GM18505 (cell line): ENCODE data around the gene VWA5B2.
A peak's percentile ranks its signal among the peaks of the same experiment; 100 is the strongest.

Source experiments
- ATAC-seq: cut with Tn5 transposase; IDR thresholded peaks from one replicate; pipeline ENCODE4 v1.9.1; 2021; ENCODE audit not compliant: unreplicated experiment
- POLR2A ChIP-seq: IDR thresholded peaks from 4 replicates; pipeline ENCODE4 v1.6.1; 2011; ENCODE audit warnings: borderline replicate concordance; ENCODE audit not compliant: insufficient read depth, insufficient read length; ENCODE audit errors: extremely low read depth

The VWA5B2 gene

DNA sequence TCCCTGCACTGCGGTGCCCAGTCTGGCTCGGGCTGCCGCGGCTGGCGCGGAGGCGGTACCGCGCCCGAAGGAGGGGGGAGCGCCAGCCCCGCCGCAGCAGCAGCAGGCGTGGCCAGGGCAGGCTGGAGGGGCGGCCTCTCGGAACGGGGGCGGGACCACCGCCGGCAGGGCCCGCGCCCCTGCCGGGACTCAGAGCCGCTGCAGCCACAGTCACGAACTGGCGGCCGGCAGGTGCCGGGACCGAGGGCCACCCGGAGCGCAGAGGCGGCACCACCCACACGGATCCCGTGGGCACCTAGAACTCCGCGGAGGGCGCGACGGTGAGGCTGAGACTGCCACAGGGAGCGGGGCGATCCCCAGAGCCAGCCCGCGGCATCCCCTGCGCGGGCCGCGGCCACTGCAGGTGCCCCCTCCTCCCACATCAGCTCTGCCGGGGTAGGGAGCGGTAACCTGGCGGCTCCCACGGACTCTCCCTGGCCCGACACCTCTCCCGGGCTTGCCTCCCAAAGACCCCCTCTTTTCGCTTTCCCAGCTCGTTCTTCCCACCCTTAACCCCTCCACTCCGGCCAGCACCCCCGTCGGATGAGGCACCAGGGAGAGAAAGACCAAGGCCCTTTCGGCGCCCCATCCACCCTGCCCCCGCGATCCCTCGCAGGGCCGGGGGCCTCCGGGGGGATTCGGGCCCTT, at the start of gene VWA5B2:
TSS of gene VWA5B2 (plus strand) at position 192 of the 687 bp plus-strand sequence. CDS start 944 bp downstream, outside the sequence.
- peak; percentile 74 for ATAC-seq
- no peak for TF ChIP-seq POLR2A

DNA sequence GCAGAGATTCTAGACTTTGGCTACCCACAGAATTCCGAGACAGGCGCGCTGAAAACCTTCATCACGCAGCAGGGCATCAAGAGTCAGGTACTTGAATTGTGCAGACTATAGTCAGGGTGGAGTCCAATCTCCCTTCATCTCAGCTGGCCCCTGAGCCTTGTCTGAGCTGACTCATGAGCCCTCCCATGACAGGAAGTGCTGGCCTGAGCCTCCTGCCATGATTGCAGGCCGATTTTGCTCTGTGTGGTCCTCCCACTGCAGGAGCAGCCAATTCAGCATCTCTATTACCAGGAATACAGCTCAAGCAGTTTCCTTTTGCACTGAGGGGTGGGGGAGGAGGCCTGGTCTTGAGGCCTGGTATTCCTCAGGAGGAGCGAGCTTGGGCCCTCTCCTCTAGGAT, 49.2 kb upstream of the VWA5B2 start:
- no peak for ATAC-seq
- TF ChIP-seq POLR2A, result no peak

DNA sequence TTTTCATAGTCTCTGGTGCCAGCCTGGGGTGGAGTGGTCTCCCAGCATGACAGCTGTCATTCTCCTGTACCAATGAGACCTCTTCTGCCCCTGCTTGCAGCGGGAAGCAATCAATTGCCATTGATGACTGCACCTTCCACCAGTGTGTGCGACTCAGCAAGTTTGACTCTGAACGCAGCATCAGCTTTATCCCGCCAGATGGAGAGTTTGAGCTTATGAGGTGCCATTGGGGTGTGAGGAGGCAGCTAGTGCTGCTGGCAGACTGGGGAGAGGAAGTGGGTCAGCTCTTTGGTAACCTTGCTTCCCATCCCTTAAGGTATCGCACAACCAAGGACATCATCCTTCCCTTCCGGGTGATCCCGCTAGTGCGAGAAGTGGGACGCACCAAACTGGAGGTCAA, 47.8 kb upstream of the VWA5B2 start:
- TF ChIP-seq POLR2A, result no peak
- no peak for ATAC-seq

DNA sequence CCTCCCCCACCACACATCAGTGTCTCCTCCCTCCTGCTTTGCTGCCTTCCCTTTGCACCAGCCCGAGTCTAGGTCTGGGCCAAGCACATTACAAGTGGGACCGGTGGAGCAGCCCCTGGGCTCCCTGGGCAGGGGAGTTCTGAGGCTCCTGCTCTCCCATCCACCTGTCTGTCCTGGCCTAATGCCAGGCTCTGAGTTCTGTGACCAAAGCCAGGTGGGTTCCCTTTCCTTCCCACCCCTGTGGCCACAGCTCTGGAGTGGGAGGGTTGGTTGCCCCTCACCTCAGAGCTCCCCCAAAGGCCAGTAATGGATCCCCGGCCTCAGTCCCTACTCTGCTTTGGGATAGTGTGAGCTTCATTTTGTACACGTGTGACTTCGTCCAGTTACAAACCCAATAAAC, 45.7 kb upstream of the VWA5B2 start:
- ATAC-seq, result no peak
- TF ChIP-seq POLR2A, result no peak

DNA sequence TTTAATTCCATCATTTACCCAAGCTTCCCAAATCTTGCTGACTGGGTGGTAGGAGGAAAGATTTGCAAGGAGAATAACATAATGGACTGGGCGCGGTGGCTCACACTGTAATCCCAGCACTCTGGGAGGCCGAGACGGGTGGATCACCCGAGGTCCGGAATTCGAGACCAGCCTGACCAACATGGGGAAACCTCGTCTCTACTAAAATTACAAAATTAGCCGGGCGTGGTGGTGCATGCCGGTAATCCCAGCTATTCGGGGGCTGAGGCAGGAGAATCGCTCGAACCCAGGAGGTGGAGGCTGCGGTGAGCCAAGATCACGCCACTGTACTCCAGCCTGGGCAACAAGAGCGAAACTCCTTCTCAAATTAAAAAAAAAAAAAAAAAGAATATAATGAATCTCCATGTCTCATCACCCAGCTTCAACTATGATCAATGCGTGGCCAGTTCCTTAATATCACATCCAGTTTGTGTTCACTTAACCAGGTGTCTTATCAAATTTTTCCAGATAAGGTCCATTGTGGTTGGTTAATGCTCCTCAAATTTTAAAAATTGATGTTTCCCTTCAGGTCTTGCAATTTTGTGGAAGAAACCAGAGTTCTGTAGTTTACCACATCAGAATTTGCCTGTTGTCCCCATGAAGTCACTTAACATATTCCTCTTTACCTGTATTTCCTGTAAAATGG, 44.7 kb upstream of the VWA5B2 start:
- ATAC-seq, result no peak

DNA sequence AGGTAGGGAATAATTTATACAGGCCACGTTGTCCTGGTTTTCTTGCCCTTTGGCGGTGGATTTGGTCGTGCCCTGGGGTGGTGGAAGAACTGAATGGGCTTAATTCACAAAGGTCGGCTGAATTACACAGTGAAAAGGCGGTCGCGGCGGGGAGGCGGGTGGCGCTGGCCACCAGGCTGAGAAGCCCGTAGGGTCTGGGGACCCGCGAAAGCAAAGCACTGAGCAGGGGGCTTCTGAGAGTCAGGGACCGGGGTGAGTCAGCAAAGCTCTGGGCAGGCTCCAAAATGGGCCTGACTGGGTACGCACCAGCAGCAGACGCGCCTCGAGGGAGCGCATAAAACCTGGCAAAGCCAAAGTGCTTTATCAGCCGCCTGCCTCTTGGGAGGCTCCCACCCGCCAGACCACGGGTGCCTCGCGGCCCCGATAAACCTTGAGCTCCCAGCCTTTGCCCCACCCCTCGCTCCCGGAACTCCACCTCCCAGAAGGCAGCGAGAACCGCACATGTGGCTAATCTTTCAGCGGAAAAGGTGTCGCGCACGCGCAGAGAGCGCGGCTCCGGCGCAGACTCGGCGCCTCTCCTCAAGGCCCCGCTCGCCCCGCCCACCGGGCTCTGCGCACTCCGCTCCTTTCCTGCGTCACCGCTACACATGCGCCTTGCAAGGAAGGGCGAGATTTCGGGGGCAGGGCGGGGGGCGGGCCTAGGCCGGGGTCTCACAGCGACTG, 43.8 kb upstream of the VWA5B2 start:
- ATAC-seq, result peak; percentile 90
- TF ChIP-seq POLR2A, result peak; percentile 66

More for the DNA sequence above, 44.7 kb upstream of the VWA5B2 start:
- no peak for TF ChIP-seq POLR2A

DNA sequence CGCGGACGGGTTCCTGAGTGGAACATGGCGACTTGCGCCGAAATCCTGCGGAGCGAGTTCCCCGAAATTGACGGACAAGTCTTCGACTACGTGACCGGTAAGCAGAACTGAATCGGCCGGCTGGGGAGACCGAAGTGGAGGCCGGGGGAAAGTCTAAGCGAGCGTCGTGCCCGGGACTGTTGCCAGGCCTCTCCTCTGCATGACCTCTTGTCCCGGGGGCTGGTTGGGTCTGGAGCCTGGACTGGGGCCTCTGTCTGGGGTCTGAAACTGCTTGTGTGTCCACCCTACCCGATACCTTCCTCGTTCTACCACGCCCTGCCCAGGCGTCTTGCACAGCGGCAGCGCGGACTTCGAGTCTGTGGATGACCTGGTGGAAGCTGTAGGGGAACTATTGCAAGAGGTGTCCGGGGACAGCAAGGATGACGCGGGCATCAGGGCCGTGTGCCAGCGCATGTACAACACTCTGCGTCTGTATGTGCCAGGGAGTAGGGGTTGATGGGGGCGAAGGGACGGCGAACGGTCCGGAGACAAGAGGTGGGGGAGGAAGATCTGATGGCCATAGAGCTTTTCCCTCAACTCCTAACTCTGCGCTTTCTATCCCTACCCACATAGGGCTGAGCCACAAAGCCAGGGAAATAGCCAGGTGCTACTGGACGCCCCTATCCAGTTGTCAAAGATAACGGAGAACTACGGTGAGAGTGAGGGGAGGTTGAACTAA, 43.0 kb upstream of the VWA5B2 start, which contains the start of gene ABCF3:
TSS of gene ABCF3 (plus strand) at position 16 of the 718 bp plus-strand sequence. CDS start at position 25, 9 bp downstream.
- ATAC-seq, result peak; percentile 22
- TF ChIP-seq POLR2A, result peak; percentile 82

DNA sequence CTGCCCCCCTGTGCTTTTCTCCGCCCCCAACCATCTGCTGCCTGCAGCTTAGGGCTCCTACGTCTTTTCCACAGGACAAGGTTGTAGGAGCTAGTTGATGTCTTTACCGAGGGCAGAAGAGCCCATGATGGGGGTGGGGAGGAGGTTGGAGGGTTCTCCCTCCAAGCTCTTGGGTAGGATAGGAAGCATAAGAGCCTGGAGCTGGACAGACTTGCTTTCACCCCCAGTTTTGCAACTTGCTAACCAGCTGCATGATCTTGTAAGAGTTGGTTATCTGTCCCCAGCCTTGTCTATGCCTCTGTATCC, 42.5 kb upstream of the VWA5B2 start:
- no peak for ATAC-seq
- no peak for TF ChIP-seq POLR2A

DNA sequence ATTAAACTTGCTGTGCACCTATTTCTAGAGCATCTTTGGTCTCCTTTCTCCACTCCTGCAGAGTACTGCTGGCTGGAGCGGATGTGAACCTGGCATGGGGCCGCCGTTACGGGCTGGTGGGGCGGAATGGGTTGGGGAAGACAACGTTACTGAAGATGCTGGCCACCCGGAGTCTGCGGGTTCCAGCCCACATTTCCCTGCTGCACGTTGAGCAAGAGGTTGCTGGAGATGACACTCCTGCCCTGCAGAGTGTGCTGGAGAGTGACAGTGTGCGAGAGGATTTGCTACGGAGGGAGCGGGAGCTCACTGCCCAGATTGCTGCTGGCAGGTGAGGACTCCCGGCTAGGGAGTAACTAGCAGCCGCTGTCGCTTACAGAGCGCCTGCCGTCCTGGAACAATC, 41.3 kb upstream of the VWA5B2 start:
- ATAC-seq, result no peak
- no peak for TF ChIP-seq POLR2A

DNA sequence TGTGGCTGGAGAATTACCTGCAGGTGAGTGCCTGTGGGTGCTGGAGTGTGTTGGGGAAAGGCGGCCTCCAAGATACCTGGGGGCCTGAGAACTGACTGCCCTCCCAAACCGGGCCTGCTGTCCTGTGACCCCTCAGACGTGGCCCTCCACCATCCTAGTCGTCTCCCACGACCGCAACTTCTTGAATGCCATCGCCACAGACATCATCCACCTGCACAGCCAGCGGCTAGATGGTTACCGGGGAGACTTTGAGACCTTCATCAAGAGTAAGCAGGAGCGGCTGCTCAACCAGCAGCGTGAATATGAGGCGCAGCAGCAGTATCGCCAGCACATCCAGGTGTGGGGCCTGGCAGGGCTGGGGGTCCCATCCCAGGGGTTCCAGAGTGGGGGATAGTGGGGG, 40.0 kb upstream of the VWA5B2 start:
- ATAC-seq, result no peak
- TF ChIP-seq POLR2A, result no peak

DNA sequence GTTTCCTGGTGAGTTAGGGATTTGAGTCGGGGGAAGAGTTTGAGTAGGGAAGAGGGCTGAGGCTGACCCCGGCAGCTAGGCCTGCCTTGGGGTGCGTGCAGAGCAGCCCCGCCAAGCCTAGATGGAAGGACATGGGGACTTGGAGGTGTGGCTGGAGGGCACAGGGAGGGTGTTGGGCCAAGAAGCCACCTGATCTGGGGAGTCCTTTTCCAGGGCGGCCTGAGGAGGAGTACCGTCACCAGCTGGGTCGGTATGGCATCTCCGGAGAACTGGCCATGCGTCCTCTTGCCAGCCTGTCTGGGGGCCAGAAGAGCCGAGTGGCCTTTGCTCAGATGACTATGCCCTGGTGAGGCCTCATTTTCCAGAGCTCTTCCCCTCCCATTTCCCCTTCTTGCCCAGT, 36.5 kb upstream of the VWA5B2 start:
- no peak for TF ChIP-seq POLR2A
- ATAC-seq, result no peak

DNA sequence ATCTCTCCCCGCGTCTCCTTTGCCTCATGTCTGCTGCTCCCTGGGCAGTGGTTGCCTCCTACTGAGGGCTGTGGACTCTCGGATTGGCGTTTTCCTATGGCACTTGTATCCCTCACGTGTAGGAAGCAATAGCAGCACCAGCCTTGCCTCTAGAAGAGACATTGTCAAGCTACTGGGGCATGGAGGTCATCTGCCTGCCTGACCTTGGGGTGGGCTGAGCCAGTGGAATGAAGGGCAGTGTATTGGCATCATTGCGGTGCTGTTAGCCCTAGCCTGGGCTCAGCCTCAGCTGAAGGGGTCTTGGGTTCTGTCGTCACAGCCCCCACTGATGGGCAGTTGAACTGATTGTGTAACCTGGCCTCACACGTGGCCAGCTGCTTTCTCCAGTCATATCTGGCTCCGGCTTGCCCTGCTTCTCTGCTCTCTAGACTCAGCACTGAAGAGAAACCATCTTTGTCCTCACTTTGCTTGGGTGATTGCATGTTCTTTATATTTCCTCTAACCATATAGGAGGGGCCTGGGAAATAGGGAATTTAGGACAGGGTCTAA, 35.3 kb upstream of the VWA5B2 start:
- ATAC-seq, result no peak

DNA sequence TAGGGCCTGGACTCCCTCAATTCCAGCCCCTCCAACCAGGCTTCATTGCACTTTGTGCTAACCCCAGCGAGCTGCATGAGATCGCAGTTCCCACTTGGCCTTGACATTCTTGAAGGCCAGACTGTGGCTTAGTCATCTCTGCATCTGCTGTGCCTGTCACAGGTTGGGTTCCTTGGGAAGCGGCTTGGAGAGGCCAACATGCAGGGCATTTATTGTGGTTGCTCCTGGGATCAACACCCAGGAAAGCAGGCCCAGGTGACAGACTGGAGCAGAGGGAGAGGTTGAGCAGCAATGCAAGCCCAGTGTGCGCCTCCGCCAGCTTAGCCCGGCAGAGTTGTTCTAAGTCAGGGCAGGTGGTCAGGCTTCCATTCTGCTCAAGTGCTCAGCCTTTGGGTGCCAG, 32.8 kb upstream of the VWA5B2 start:
- ATAC-seq, result no peak
- TF ChIP-seq POLR2A, result no peak

More for the DNA sequence above, 35.3 kb upstream of the VWA5B2 start:
- TF ChIP-seq POLR2A, result no peak
